ENCODE measurements around the gene DHFR2. TPM values are rescaled to one million over a fixed set of nuclear protein-coding genes. Genes with fewer than 3 reads are reported as not detected.

The DHFR2 gene
- total and polyA plus RNA-seq, 9 of the 15 experiments (the other 6 are each of a cell fraction or from before 2014, with no cell fraction given): 0.64 to 1.7 (median 1.4) TPM

DNA sequence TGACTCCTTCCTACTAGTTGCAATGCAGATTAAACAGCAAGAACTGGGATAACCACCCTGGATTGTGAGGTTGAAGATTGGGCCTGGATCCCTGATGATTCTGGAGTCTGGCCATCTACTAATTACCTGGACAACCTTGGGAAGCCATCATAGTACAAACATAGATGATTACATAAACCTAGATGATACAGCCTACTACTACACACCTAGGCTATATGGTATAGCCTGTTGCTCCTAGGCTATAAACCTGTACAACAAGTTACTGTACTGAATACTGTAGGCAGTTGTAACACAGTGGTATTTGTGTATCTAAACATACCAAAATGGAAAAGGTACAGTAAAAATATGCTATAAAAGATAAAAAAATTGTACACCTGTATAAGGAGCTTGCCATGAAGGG is 48.1 kb upstream of the DHFR2 start:
- TF ChIP-seq PHF21A (IDR thresholded peaks at IDR 0.05; ENCODE audit: borderline replicate concordance, low read depth) (no peak), MAFK (IDR thresholded peaks at IDR 0.05; ENCODE audit: low read length) (no peak), ZKSCAN1 (IDR thresholded peaks at IDR 0.05; ENCODE audit: low read depth, low read length) (no peak), SRSF1 (IDR thresholded peaks at IDR 0.05; ENCODE audit: low read depth, low read length) (no peak), CEBPB (tag; IDR thresholded peaks at IDR 0.05) (no peak), POLR2B (IDR thresholded peaks at IDR 0.05; ENCODE audit: low read depth, partially characterized antibody) (no peak), XRCC4 (IDR thresholded peaks at IDR 0.05; ENCODE audit: extremely low read depth, insufficient read depth, insufficient read length) (no peak), ZNF24 (IDR thresholded peaks at IDR 0.05) (no peak), EWSR1 (IDR thresholded peaks at IDR 0.05; ENCODE audit: borderline replicate concordance, low read depth, partially characterized antibody) (no peak), HNRNPL (IDR thresholded peaks at IDR 0.05; ENCODE audit: low read depth, low read length) (no peak), DDX20 (tag; IDR thresholded peaks at IDR 0.05; ENCODE audit: low read depth) (no peak), RBBP5 (IDR thresholded peaks at IDR 0.05; ENCODE audit: borderline replicate concordance, insufficient read depth, low read length, poor library complexity, severe bottlenecking) (no peak), POLR2H (tag; IDR thresholded peaks at IDR 0.05; ENCODE audit: low read depth) (no peak), ZFP1 (CRISPR knock-in tag; IDR thresholded peaks at IDR 0.05) (no peak), RUNX1 (IDR thresholded peaks at IDR 0.05; ENCODE audit: low read depth) (no peak), MTA3 (IDR thresholded peaks at IDR 0.05; ENCODE audit: borderline replicate concordance) (no peak), ZNF75A (CRISPR knock-in tag; IDR thresholded peaks at IDR 0.05) (no peak), LARP7 (IDR thresholded peaks at IDR 0.05) (no peak)
- TF ChIP-seq, protein P1, sequence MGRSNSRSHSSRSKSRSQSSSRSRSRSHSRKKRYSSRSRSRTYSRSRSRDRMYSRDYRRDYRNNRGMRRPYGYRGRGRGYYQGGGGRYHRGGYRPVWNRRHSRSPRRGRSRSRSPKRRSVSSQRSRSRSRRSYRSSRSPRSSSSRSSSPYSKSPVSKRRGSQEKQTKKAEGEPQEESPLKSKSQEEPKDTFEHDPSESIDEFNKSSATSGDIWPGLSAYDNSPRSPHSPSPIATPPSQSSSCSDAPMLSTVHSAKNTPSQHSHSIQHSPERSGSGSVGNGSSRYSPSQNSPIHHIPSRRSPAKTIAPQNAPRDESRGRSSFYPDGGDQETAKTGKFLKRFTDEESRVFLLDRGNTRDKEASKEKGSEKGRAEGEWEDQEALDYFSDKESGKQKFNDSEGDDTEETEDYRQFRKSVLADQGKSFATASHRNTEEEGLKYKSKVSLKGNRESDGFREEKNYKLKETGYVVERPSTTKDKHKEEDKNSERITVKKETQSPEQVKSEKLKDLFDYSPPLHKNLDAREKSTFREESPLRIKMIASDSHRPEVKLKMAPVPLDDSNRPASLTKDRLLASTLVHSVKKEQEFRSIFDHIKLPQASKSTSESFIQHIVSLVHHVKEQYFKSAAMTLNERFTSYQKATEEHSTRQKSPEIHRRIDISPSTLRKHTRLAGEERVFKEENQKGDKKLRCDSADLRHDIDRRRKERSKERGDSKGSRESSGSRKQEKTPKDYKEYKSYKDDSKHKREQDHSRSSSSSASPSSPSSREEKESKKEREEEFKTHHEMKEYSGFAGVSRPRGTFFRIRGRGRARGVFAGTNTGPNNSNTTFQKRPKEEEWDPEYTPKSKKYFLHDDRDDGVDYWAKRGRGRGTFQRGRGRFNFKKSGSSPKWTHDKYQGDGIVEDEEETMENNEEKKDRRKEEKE (IDR thresholded peaks at IDR 0.05; ENCODE audit: borderline replicate concordance in 1 of 2, control insufficient read depth in 1 of 2, low read depth in 2 of 2, low read length in 1 of 2): no peak
- TF ChIP-seq, protein P2, sequence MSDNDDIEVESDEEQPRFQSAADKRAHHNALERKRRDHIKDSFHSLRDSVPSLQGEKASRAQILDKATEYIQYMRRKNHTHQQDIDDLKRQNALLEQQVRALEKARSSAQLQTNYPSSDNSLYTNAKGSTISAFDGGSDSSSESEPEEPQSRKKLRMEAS (CRISPR knock-in tag; IDR thresholded peaks at IDR 0.05): no peak
- peaks cover 0 to under 1% of the 10 kb centered on the region in 2 experiments; a peak in 1 of 5 replicates for H3K4me1 ChIP-seq (replicated peaks in 1 of 2; ENCODE audit: control insufficient read depth in 2 of 2, insufficient read depth in 2 of 2, low read length in 2 of 2)
- no peak overlapping the region for H3K27ac ChIP-seq (ENCODE audit: extremely low read depth, low read depth, low read length)
- no peaks in the 10 kb centered on the region for H3K9me3 ChIP-seq (replicated peaks; ENCODE audit: control insufficient read depth, insufficient read depth, low read depth, low read length)
- no peak overlapping the region for H3K9ac ChIP-seq (ENCODE audit: insufficient read depth in 1 of 2, low read depth in 2 of 2, low read length in 2 of 2)
- CTCF ChIA-PET (ENCODE audit: low intra/inter-chr PET ratio): no interaction called here
- ATAC-seq (no peak), FAIRE-seq (no peak), DNase-seq (ENCODE audit: extremely low read depth in 1 of 4, low spot score in 3 of 4) (no peak)
- H3K36me3 ChIP-seq (ENCODE audit: control insufficient read depth, insufficient read depth, low read length): no peaks in the 10 kb centered on the region
- POLR2A ChIA-PET: no interaction called here
- intact Hi-C loops (cut with micrococcal nuclease): no loop called here
- H3K4me3 ChIP-seq: no peak overlapping the region
- no peaks in the 10 kb centered on the region for H4K20me1 ChIP-seq (replicated peaks; ENCODE audit: control insufficient read depth, insufficient read depth, low read length)
- no peak overlapping the region for H2AFZ ChIP-seq (ENCODE audit: low read depth, low read length)
- no peaks in the 10 kb centered on the region for H3K27me3 ChIP-seq (ENCODE audit: control insufficient read depth in 2 of 2, insufficient read depth in 2 of 2, low read length in 2 of 2)
- H3K4me2 ChIP-seq (ENCODE audit: insufficient read depth, low read length): no peak overlapping the region
- H3K79me2 ChIP-seq (ENCODE audit: control insufficient read depth, insufficient read depth, low read length): no peaks in the 10 kb centered on the region
- in situ Hi-C loops (cut with MboI): no loop called here
- no TSS peak for BruUV-seq (replicated peaks)
- no peaks in the 10 kb centered on the region for H3K9me1 ChIP-seq (ENCODE audit: control insufficient read depth, insufficient read depth, low read length)

Data from K562 (cell line).